ENCODE data around the gene ZNF618.

GRCh38 chr9:114096866-114097612 is 220.9 kb downstream of the ZNF618 start:
- no peak for TF ChIP-seq POLR2A (IDR thresholded peaks at IDR 0.05; ENCODE audit: low read depth, low read length)
- no peak for TF ChIP-seq POLR2AphosphoS5 (IDR thresholded peaks at IDR 0.05; ENCODE audit: low read depth, low read length)
- TF ChIP-seq TAF1 (IDR thresholded peaks at IDR 0.05; ENCODE audit: borderline replicate concordance, low read depth, low read length), result no peak

Measured in GM12892 (cell line).